ENCODE data around the gene XKR8.

DNA sequence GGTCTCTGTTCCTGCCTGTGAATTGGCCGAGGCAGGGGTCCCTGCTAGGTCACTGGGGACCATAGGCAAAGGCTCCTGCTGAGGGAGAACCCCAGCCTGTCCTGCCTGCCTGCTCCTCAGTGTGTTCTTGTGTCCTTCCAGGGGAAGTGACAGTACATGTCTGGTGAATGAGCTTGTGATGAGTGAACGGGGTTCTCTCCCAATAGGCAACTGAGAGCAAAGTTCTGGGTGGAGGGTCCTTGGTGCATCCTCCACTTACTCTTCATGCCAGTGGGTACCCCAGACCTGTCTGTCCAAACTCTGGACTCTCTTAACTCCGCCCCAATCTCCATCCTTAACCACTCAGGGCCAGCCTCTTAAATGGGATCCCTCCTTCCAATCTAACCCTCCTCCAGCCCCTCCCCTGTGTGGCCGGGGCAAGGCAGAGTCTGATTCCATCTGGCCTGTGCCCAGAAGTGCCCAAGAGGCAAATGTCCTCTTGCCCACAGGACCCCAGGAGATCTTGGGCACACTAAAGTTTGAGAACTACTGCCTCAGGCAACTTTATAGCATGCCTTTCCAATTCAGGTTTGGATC lies 2.0 kb downstream of the XKR8 start:
- TF ChIP-seq CTCF (IDR thresholded peaks at IDR 0.05 in 8 of 11, conservative IDR thresholded peaks at IDR 0.05 in 3 of 11), result no peak
- TF ChIP-seq POLR2AphosphoS5 (IDR thresholded peaks at IDR 0.05), result no peak
